DOHH2 (cell line): ENCODE results near the gene CADPS.

Experiments used
- EZH2phosphoT487 ChIP-seq: fragments of 200-600 bp; sonication (generic); IDR thresholded peaks from 2 replicates; pipeline ENCODE4 v1.6.1; 2017; ENCODE audit warnings: borderline replicate concordance, mild to moderate bottlenecking, antibody characterized with exemption, low read length, moderate library complexity, mixed read lengths
- TF ChIP-seq, protein P1 (sequence below): fragments of 200-600 bp; sonication (generic); IDR thresholded peaks from one replicate; pipeline ENCODE4 v1.5.1; 2014; ENCODE audit warnings: antibody characterized with exemption, mild to moderate bottlenecking, low read depth, low read length; ENCODE audit not compliant: poor library complexity, severe bottlenecking

GRCh38 chr3:62811119-62811518 lies 64.1 kb downstream of the CADPS start:
- TF ChIP-seq, protein P1, sequence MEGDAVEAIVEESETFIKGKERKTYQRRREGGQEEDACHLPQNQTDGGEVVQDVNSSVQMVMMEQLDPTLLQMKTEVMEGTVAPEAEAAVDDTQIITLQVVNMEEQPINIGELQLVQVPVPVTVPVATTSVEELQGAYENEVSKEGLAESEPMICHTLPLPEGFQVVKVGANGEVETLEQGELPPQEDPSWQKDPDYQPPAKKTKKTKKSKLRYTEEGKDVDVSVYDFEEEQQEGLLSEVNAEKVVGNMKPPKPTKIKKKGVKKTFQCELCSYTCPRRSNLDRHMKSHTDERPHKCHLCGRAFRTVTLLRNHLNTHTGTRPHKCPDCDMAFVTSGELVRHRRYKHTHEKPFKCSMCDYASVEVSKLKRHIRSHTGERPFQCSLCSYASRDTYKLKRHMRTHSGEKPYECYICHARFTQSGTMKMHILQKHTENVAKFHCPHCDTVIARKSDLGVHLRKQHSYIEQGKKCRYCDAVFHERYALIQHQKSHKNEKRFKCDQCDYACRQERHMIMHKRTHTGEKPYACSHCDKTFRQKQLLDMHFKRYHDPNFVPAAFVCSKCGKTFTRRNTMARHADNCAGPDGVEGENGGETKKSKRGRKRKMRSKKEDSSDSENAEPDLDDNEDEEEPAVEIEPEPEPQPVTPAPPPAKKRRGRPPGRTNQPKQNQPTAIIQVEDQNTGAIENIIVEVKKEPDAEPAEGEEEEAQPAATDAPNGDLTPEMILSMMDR: no peak
- no peak for TF ChIP-seq EZH2phosphoT487
